Smooth muscle cell (in vitro differentiated cells): ENCODE measurements around the gene CDCP2. TPM values are rescaled to one million over a fixed set of nuclear protein-coding genes. Genes with fewer than 3 reads are reported as not detected.

ENCODE experiments used
- DNase-seq: peaks from one replicate; lab custom pipeline; 2025; ENCODE audit not compliant: unreplicated experiment; lab: John Stamatoyannopoulos, UW
- H2AFZ ChIP-seq: fragments of 200-600 bp; sonication (generic); 2 replicates; pipeline ENCODE4 v1.6.0; 2016; ENCODE audit warnings: antibody characterized with exemption, low read depth, mild to moderate bottlenecking
- H3F3A ChIP-seq: fragments of 200-600 bp; sonication (generic); 2 replicates; pipeline ENCODE4 v1.6.0; 2017; ENCODE audit warnings: antibody characterized with exemption, low read depth
- H3K27ac ChIP-seq: fragments of 200-600 bp; sonication (generic); 2 replicates; pipeline ENCODE4 v1.5.1; 2016; ENCODE audit warnings: low read depth, mild to moderate bottlenecking
- H3K27me3 ChIP-seq: fragments of 200-600 bp; sonication (generic); 2 replicates; pipeline ENCODE4 v1.6.1; 2016; ENCODE audit warnings: low read depth, mild to moderate bottlenecking
- H3K36me3 ChIP-seq: fragments of 200-600 bp; sonication (generic); 2 replicates; pipeline ENCODE4 v1.5.1; 2016; ENCODE audit warnings: low read depth
- H3K4me1 ChIP-seq: fragments of 200-600 bp; sonication (generic); 2 replicates; pipeline ENCODE4 v1.5.1; 2016; ENCODE audit warnings: low read depth
- H3K4me2 ChIP-seq: fragments of 200-600 bp; sonication (generic); 2 replicates; pipeline ENCODE4 v1.6.0; 2016; ENCODE audit warnings: mild to moderate bottlenecking
- H3K4me3 ChIP-seq: fragments of 200-600 bp; sonication (generic); 2 replicates; pipeline ENCODE4 v1.5.1; 2016; ENCODE audit warnings: mild to moderate bottlenecking
- H3K79me2 ChIP-seq: fragments of 200-600 bp; sonication (generic); 2 replicates; pipeline ENCODE4 v1.6.0; 2016; ENCODE audit warnings: low read depth, mild to moderate bottlenecking
- H3K9ac ChIP-seq: fragments of 200-600 bp; sonication (generic); 2 replicates; pipeline ENCODE4 v1.6.0; 2016; ENCODE audit warnings: low read depth
- H3K9me3 ChIP-seq: fragments of 200-600 bp; sonication (generic); replicated peaks from 2 replicates; pipeline ENCODE4 v1.5.1; 2016; ENCODE audit warnings: low read depth
- H4K20me1 ChIP-seq: fragments of 200-600 bp; sonication (generic); 2 replicates; pipeline ENCODE4 v1.6.0; 2016; ENCODE audit warnings: low read depth
- CTCF ChIP-seq: fragments of 200-600 bp; sonication (generic); IDR thresholded peaks from 2 replicates; pipeline ENCODE4 v1.5.1; 2017; ENCODE audit warnings: borderline replicate concordance, mild to moderate bottlenecking, antibody characterized with exemption; ENCODE audit not compliant: insufficient read depth, poor library complexity, severe bottlenecking
- WGBS: methylation state at CpG from one replicate; pipeline ENCODE4 v1.1.7; 2016; ENCODE audit warnings: low lambda C conversion rate; 5-methylcytosine and 5-hydroxymethylcytosine counted together
- polyA plus RNA-seq: library from polyadenylated mRNA; unstranded; fragments of >200 nt; fragmentation: Nextera tagmentation; extraction: Ambion mirVana; gene quantifications from 2 replicates; pipeline ENCODE4 v1.2.1, GENCODE V29; 2016
- total RNA-seq: library from RNA; depleted of rRNA; stranded (reverse); fragments of >200 nt; gene quantifications from 2 replicates; pipeline ENCODE4 v1.2.3, GENCODE V29; 2014

The CDCP2 gene
- total and polyA plus RNA-seq, 2 experiments from 2014 or later, result not detected

- Histone ChIP-seq H3K9ac (no peak overlapping the region), H3K27me3 (no peaks in the 10 kb centered on the region), H3K27ac (no peak overlapping the region), H3K4me2 (no peak overlapping the region), H3K4me1 (peaks cover 3% of the 10 kb centered on the region), H4K20me1 (no peaks in the 10 kb centered on the region), H3K79me2 (no peaks in the 10 kb centered on the region), H3K36me3 (no peaks in the 10 kb centered on the region), H2AFZ (no peak overlapping the region), H3F3A (no peaks in the 10 kb centered on the region), H3K4me3 (no peak overlapping the region), H3K9me3 (no peaks in the 10 kb centered on the region)
- 95% methylated on average over 6 of the region's 6 CpGs for WGBS
- DNase-seq, result no peak
- no peak for TF ChIP-seq CTCF
Observed at GRCh38 chr1:54157401-54157800, 4.6 kb upstream of the CDCP2 start.

- Histone ChIP-seq H3K27ac (no peak overlapping the region), H3K9ac (no peak overlapping the region), H3K79me2 (no peaks in the 10 kb centered on the region), H2AFZ (no peak overlapping the region), H3F3A (no peaks in the 10 kb centered on the region), H3K36me3 (no peaks in the 10 kb centered on the region), H3K4me3 (no peak overlapping the region), H4K20me1 (no peaks in the 10 kb centered on the region), H3K9me3 (no peaks in the 10 kb centered on the region), H3K4me2 (no peak overlapping the region), H3K27me3 (no peaks in the 10 kb centered on the region), H3K4me1 (peaks cover 3% of the 10 kb centered on the region)
- DNase-seq, result no peak
- TF ChIP-seq CTCF, result no peak
- 92% methylated on average over 7 of the region's 7 CpGs for WGBS
Observed at GRCh38 chr1:54156986-54157385, 4.2 kb upstream of the CDCP2 start.

GRCh38 chr1:54156201-54156600, 3.4 kb upstream of the CDCP2 start:
- no peaks in the 10 kb centered on the region for H3K79me2 ChIP-seq
- no peaks in the 10 kb centered on the region for H3K27me3 ChIP-seq
- no peak overlapping the region for H3K4me2 ChIP-seq
- no peak overlapping the region for H3K9ac ChIP-seq
- H3K9me3 ChIP-seq, result no peaks in the 10 kb centered on the region
- no peak overlapping the region for H2AFZ ChIP-seq
- no peaks in the 10 kb centered on the region for H3F3A ChIP-seq
- no peak overlapping the region for H3K27ac ChIP-seq
- H3K4me3 ChIP-seq, result no peak overlapping the region
- no peaks in the 10 kb centered on the region for H3K36me3 ChIP-seq
- DNase-seq, result no peak
- H3K4me1 ChIP-seq, result peaks cover 3% of the 10 kb centered on the region
- TF ChIP-seq CTCF, result no peak
- WGBS, result 94% methylated on average over 3 of the region's 3 CpGs
- no peaks in the 10 kb centered on the region for H4K20me1 ChIP-seq
